Naive thymus-derived CD4-positive, alpha-beta T cell (primary cell): Measurements from ENCODE around the gene SPACA5B. TPM values are rescaled to one million over a fixed set of nuclear protein-coding genes. Genes with fewer than 3 reads are reported as not detected.
A peak's percentile ranks its signal among the peaks of the same experiment; 100 is the strongest.
"Not testable (repeated sequence)": the region's sequence is repeated elsewhere in the genome, so short reads cannot be mapped to it uniquely, and the experiment has no call there.

ENCODE experiments used
- ATAC-seq: fragments of 150-1000 bp; cut with Tn5 transposase; 2 replicates; pipeline ENCODE4 v1.10.0; 2021; ENCODE audit warnings: mild to moderate bottlenecking, moderate library complexity
- CTCF ChIA-PET: fragments of 350-600 bp; sonication (Branson Sonifier 250); formaldehyde crosslinking; loops from one replicate; lab custom pipeline; 2021; ENCODE audit warnings: antibody characterized with exemption; lab: Charles Lee
- POLR2A ChIA-PET: fragments of 350-600 bp; sonication (Branson Sonifier 250); formaldehyde crosslinking; loops from one replicate; lab custom pipeline; 2021; ENCODE audit warnings: antibody characterized with exemption, inconsistent platforms; lab: Charles Lee
- DNase-seq, 9 donors: peaks; one replicate each; pipeline versions ENCODE4 v3.0.0 to v3.0.0-alpha.2; 2020 to 2022; ENCODE audit warnings: mixed read lengths in 1 of 9
- H3K27ac ChIP-seq: one replicate; pipeline ENCODE4 v1.7.0; 2013; ENCODE audit warnings: mild to moderate bottlenecking, low read depth, low read length, moderate library complexity
- H3K27me3 ChIP-seq, 2 donors: one replicate each; pipeline ENCODE4 v1.7.0; 2013; ENCODE audit warnings: low read length in 2 of 2, mild to moderate bottlenecking in 2 of 2, moderate library complexity in 2 of 2; ENCODE audit not compliant: control insufficient read depth in 2 of 2, insufficient read depth in 2 of 2
- H3K36me3 ChIP-seq, 3 experiments: 1 replicate in 2 of 3; 2 replicates in 1 of 3; pipeline ENCODE4 v1.7.0; 2013; ENCODE audit warnings: low read length in 3 of 3, mild to moderate bottlenecking in 3 of 3, moderate library complexity in 1 of 3; ENCODE audit not compliant: insufficient read depth in 3 of 3, control insufficient read depth in 2 of 3
- H3K4me1 ChIP-seq, 2 donors: one replicate each; pipeline ENCODE4 v1.7.0; 2013; ENCODE audit warnings: low read length in 2 of 2, mild to moderate bottlenecking in 2 of 2, moderate library complexity in 1 of 2; ENCODE audit not compliant: control insufficient read depth in 2 of 2, insufficient read depth in 2 of 2
- H3K4me3 ChIP-seq: 2 replicates; pipeline ENCODE4 v1.7.0; 2013; ENCODE audit warnings: mild to moderate bottlenecking, low read length
- H3K9me3 ChIP-seq, 3 experiments: 1 replicate in 2 of 3; 2 replicates in 1 of 3; pipeline ENCODE4 v1.7.0; 2013; ENCODE audit warnings: low read length in 3 of 3; ENCODE audit not compliant: control insufficient read depth in 2 of 3
- H3K27ac Mint-ChIP-seq, 9 donors: one replicate each; pipeline ENCODE4 v1.8.0; 2020 to 2022; ENCODE audit warnings: mixed read lengths in 9 of 9, mild to moderate bottlenecking in 8 of 9, moderate library complexity in 5 of 9, inconsistent platforms in 2 of 9
- H3K27me3 Mint-ChIP-seq, 5 donors: one replicate each; pipeline ENCODE4 v1.8.0; 2021 to 2022; ENCODE audit warnings: mixed read lengths in 5 of 5, mild to moderate bottlenecking in 1 of 5
- H3K36me3 Mint-ChIP-seq, 5 donors: one replicate each; pipeline ENCODE4 v1.8.0; 2020 to 2022; ENCODE audit warnings: mixed read lengths in 5 of 5, mild to moderate bottlenecking in 3 of 5, inconsistent platforms in 1 of 5
- H3K4me1 Mint-ChIP-seq, 7 donors: one replicate each; pipeline ENCODE4 v1.8.0; 2020 to 2022; ENCODE audit warnings: mixed read lengths in 7 of 7, mild to moderate bottlenecking in 3 of 7, inconsistent platforms in 1 of 7
- H3K4me3 Mint-ChIP-seq, 10 donors: one replicate each; pipeline ENCODE4 v1.8.0; 2020 to 2022; ENCODE audit warnings: mild to moderate bottlenecking in 10 of 10, mixed read lengths in 10 of 10, moderate library complexity in 6 of 10, inconsistent platforms in 2 of 10
- H3K9me3 Mint-ChIP-seq, 11 donors: one replicate each; pipeline ENCODE4 v1.8.0; 2020 to 2022; ENCODE audit warnings: mixed read lengths in 11 of 11, mild to moderate bottlenecking in 4 of 11, inconsistent platforms in 1 of 11, moderate library complexity in 1 of 11
- intact Hi-C, 2 donors: fragments of 100-400 bp; cut with micrococcal nuclease; formaldehyde crosslinking; loops; one replicate each; pipeline ENCODE4 v1.15.1; 2023
- polyA plus RNA-seq, 2 donors: library from polyadenylated mRNA; unstranded; fragments of 300-500 nt; fragmentation: Illumina TruSeq; gene quantifications; one replicate each; pipeline ENCODE4 v1.2.3, GENCODE V29; 2021
- total RNA-seq, 6 experiments: library from RNA in 5 of 6; stranded (reverse) in 5 of 6; gene quantifications; 1 replicate in 5 of 6; 2 replicates in 1 of 6; pipeline ENCODE4 v1.2.3 and lab custom pipeline; 2021 to 2026

Gene SPACA5B
- total and polyA plus RNA-seq, 7 experiments from 2014 or later = not detected

DNA sequence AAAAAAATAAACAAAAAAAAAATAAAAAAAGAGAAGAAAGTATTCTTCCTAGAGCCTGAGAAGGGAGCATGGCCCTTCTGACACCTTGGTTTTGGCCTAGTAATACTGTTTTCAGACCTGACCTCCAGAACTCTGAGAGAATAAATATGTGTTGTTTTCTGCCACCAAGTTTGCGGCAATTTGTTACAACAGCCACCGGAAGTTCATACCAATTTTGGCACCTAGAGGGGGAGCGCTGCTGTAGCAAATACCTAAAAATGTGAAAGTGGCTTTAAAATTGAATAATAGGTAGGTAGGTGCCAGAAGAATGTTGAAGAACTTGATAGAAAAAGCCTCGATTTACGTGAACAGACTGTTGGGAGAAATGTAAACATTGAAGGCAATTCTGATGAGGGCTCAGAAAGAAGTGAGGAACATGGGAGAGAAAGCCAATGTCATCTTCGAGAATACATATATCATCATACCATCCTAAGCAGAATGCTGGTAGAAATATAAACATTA is 27.5 kb upstream of the SPACA5B start:
- peaks cover 0 to 11% (median 0%) of the 10 kb centered on the region in 11 donors for H3K9me3 Mint-ChIP-seq
- no peaks in the 10 kb centered on the region for H3K4me1 ChIP-seq
- no peak overlapping the region for H3K4me3 ChIP-seq
- H3K27ac Mint-ChIP-seq = no peak overlapping the region
- H3K4me3 Mint-ChIP-seq = no peak overlapping the region
- ChIA-PET POLR2A (no interaction called here), CTCF (interaction anchor here (0.5 kb wide), 1 partner anchor 15 kb away, joined by 4 read pairs; no protein-coding TSS in a partner anchor)
- no peaks in the 10 kb centered on the region for H3K27me3 Mint-ChIP-seq
- H3K36me3 ChIP-seq = no peaks in the 10 kb centered on the region
- no peak for DNase-seq
- ATAC-seq = no peak
- no peaks in the 10 kb centered on the region for H3K27me3 ChIP-seq
- no peaks in the 10 kb centered on the region for H3K4me1 Mint-ChIP-seq
- H3K9me3 ChIP-seq = no peaks in the 10 kb centered on the region
- no peaks in the 10 kb centered on the region for H3K36me3 Mint-ChIP-seq
- intact Hi-C loops = no loop called here
- H3K27ac ChIP-seq = no peak overlapping the region

DNA sequence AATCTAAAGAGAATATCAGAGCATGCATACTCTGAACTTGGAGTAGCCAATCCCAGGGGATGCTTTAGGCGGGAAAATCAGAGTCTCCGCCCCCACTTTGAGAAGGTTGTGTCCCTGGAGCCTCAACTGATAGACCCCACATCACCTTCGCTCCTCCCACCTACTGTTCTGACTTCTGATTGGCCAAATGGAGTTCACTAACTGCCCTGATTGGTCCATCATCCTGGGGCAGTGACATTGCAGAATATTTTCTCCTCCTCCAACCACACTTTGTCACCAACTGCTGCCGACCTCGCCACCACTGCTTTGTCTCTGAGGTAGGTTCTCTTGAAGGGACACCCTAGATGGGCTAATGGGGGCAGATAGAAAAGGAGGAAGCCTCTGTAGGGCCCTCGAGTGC is 22.7 kb upstream of the SPACA5B start:
- ChIA-PET CTCF (no interaction called here), POLR2A (no interaction called here)
- no peaks in the 10 kb centered on the region for H3K4me1 ChIP-seq
- intact Hi-C loops = no loop called here
- no peak for ATAC-seq
- no peaks in the 10 kb centered on the region for H3K27me3 Mint-ChIP-seq
- no peaks in the 10 kb centered on the region for H3K9me3 Mint-ChIP-seq
- no peaks in the 10 kb centered on the region for H3K4me1 Mint-ChIP-seq
- no peak for DNase-seq
- H3K36me3 Mint-ChIP-seq = no peaks in the 10 kb centered on the region
- H3K36me3 ChIP-seq = no peaks in the 10 kb centered on the region
- H3K4me3 Mint-ChIP-seq = no peak overlapping the region
- no peaks in the 10 kb centered on the region for H3K27me3 ChIP-seq
- no peaks in the 10 kb centered on the region for H3K9me3 ChIP-seq
- H3K27ac Mint-ChIP-seq = no peak overlapping the region
- no peak overlapping the region for H3K27ac ChIP-seq
- no peak overlapping the region for H3K4me3 ChIP-seq

GRCh38 chrX:48125286-48125685 is 5.1 kb upstream of the SPACA5B start:
- intact Hi-C loops, H3K9me3 ChIP-seq, H3K4me3 ChIP-seq, H3K27me3 Mint-ChIP-seq, H3K4me3 Mint-ChIP-seq, H3K9me3 Mint-ChIP-seq, H3K36me3 Mint-ChIP-seq, H3K36me3 ChIP-seq, H3K4me1 ChIP-seq, H3K27ac ChIP-seq, H3K4me1 Mint-ChIP-seq, ATAC-seq, POLR2A ChIA-PET, H3K27me3 ChIP-seq, DNase-seq, H3K27ac Mint-ChIP-seq: not testable (repeated sequence)
- CTCF ChIA-PET = interaction anchor here (0.5 kb wide), 1 partner anchor 344 kb away, joined by 4 read pairs; no protein-coding TSS in a partner anchor

GRCh38 chrX:48132308-48132844 is 1.9 kb downstream of the SPACA5B start:
- H3K9me3 ChIP-seq, POLR2A ChIA-PET, H3K36me3 Mint-ChIP-seq, DNase-seq, H3K27me3 Mint-ChIP-seq, H3K4me3 ChIP-seq, H3K27ac ChIP-seq, H3K4me3 Mint-ChIP-seq, ATAC-seq, H3K27me3 ChIP-seq, H3K36me3 ChIP-seq, H3K4me1 ChIP-seq, H3K27ac Mint-ChIP-seq, H3K9me3 Mint-ChIP-seq, H3K4me1 Mint-ChIP-seq, CTCF ChIA-PET, intact Hi-C loops: not testable (repeated sequence)

- CTCF ChIA-PET, H3K36me3 ChIP-seq: not testable (repeated sequence)
Measured at GRCh38 chrX:48139076-48139475, 8.7 kb downstream of the SPACA5B start.

GRCh38 chrX:48141810-48142508 is 11.5 kb downstream of the SPACA5B start:
- H3K4me3 Mint-ChIP-seq = peak overlapping the region in 3 of 10 donors; percentile 22 to 58 (median 42)
- H3K27ac ChIP-seq, intact Hi-C loops, DNase-seq, POLR2A ChIA-PET, H3K9me3 Mint-ChIP-seq, H3K9me3 ChIP-seq, H3K4me1 ChIP-seq, H3K4me3 ChIP-seq, H3K27me3 Mint-ChIP-seq, CTCF ChIA-PET, H3K36me3 ChIP-seq, H3K27me3 ChIP-seq, H3K36me3 Mint-ChIP-seq: not testable (repeated sequence)
- peak overlapping the region in 2 of 9 donors; percentile 45 to 79 for H3K27ac Mint-ChIP-seq
- peak; percentile 95 for ATAC-seq
- H3K4me1 Mint-ChIP-seq = peaks cover 0 to 34% (median 21%) of the 10 kb centered on the region in 7 donors

More at GRCh38 chrX:48139076-48139475, 8.7 kb downstream of the SPACA5B start:
- H3K36me3 Mint-ChIP-seq, H3K27me3 Mint-ChIP-seq, H3K4me1 ChIP-seq, H3K4me3 ChIP-seq, ATAC-seq, intact Hi-C loops, H3K4me3 Mint-ChIP-seq, H3K27ac Mint-ChIP-seq, H3K27ac ChIP-seq, POLR2A ChIA-PET, H3K9me3 ChIP-seq, DNase-seq, H3K9me3 Mint-ChIP-seq, H3K27me3 ChIP-seq: not testable (repeated sequence)
- peaks cover 0 to 24% (median 15%) of the 10 kb centered on the region in 7 donors for H3K4me1 Mint-ChIP-seq

- H3K27ac ChIP-seq, H3K36me3 ChIP-seq, intact Hi-C loops, H3K36me3 Mint-ChIP-seq, H3K9me3 ChIP-seq, H3K4me1 ChIP-seq, POLR2A ChIA-PET, CTCF ChIA-PET, H3K9me3 Mint-ChIP-seq, H3K27me3 Mint-ChIP-seq, H3K27me3 ChIP-seq, H3K4me3 ChIP-seq, ATAC-seq: not testable (repeated sequence)
- peak overlapping the region in 6 of 9 donors; percentile 1 to 55 (median 41) for H3K27ac Mint-ChIP-seq
- H3K4me1 Mint-ChIP-seq = peaks cover 0 to 34% (median 21%) of the 10 kb centered on the region in 7 donors
- H3K4me3 Mint-ChIP-seq = peak overlapping the region; percentile 25 to 79 (median 56)
- DNase-seq = peak in 2 of 9 donors; percentile 1 to 17
Measured at GRCh38 chrX:48142697-48143096, 12.3 kb downstream of the SPACA5B start.
